UCSD-AML1 (cell line): ENCODE data around the gene TMCO4.

ENCODE experiments used
- DNase-seq: peaks from one replicate; lab custom pipeline; 2025; ENCODE audit not compliant: unreplicated experiment; lab: John Stamatoyannopoulos, UW

Gene TMCO4

GRCh38 chr1:19723874-19724273 lies 75.8 kb downstream of the TMCO4 start:
- DNase-seq: no peak

- DNase-seq: no peak
Measured at GRCh38 chr1:19720973-19721372, 78.7 kb downstream of the TMCO4 start.

- DNase-seq: no peak
Measured at GRCh38 chr1:19720174-19720573, 79.5 kb downstream of the TMCO4 start.

- DNase-seq: no peak
Measured at GRCh38 chr1:19717467-19717866, 82.2 kb downstream of the TMCO4 start.

GRCh38 chr1:19715334-19716203 lies 84.1 kb downstream of the TMCO4 start:
- peak; percentile 90 for DNase-seq

- no peak for DNase-seq
Measured at GRCh38 chr1:19712928-19713327, 86.8 kb downstream of the TMCO4 start.

GRCh38 chr1:19710825-19711611 lies 88.7 kb downstream of the TMCO4 start:
- no peak for DNase-seq

- no peak for DNase-seq
Measured at GRCh38 chr1:19709260-19709793, 90.4 kb downstream of the TMCO4 start.

GRCh38 chr1:19708567-19709110 lies 91.1 kb downstream of the TMCO4 start:
- no peak for DNase-seq

GRCh38 chr1:19706136-19706535 lies 93.6 kb downstream of the TMCO4 start:
- DNase-seq: no peak

- no peak for DNase-seq
Measured at GRCh38 chr1:19705464-19705863, 94.3 kb downstream of the TMCO4 start.

GRCh38 chr1:19704247-19705113 lies 95.2 kb downstream of the TMCO4 start:
- DNase-seq: peak; percentile 41

GRCh38 chr1:19703280-19703679 lies 96.4 kb downstream of the TMCO4 start:
- DNase-seq: no peak

GRCh38 chr1:19700079-19700777 lies 99.5 kb downstream of the TMCO4 start:
- no peak for DNase-seq

- no peak for DNase-seq
Measured at GRCh38 chr1:19698181-19698580, 101.5 kb downstream of the TMCO4 start.

GRCh38 chr1:19696820-19697219 lies 102.9 kb downstream of the TMCO4 start:
- no peak for DNase-seq

GRCh38 chr1:19695772-19696171 lies 103.9 kb downstream of the TMCO4 start:
- no peak for DNase-seq

- DNase-seq: no peak
Measured at GRCh38 chr1:19694298-19694697, 105.4 kb downstream of the TMCO4 start.

- no peak for DNase-seq
Measured at GRCh38 chr1:19690342-19690741, 109.4 kb downstream of the TMCO4 start.

- no peak for DNase-seq
Measured at GRCh38 chr1:19689856-19690255, 109.9 kb downstream of the TMCO4 start.
